NT2/D1 (cell line): ENCODE results near the gene HNF1B.

ENCODE experiments used
- SUZ12 ChIP-seq: IDR thresholded peaks from 2 replicates; pipeline ENCODE4 v1.6.1; 2011; ENCODE audit not compliant: insufficient read length, insufficient read depth; ENCODE audit errors: extremely low read depth
- YY1 ChIP-seq: IDR thresholded peaks from 2 replicates; pipeline ENCODE4 v1.6.1; 2011; ENCODE audit not compliant: insufficient read length, insufficient read depth
- ZNF274 ChIP-seq: IDR thresholded peaks from 2 replicates; pipeline ENCODE4 v1.6.1; 2011; ENCODE audit warnings: mild to moderate bottlenecking, low read depth, low read length

GRCh38 chr17:37732316-37732715, 12.5 kb downstream of the HNF1B start:
- TF ChIP-seq YY1 (no peak), ZNF274 (no peak), SUZ12 (no peak)
